HCT116 (cell line): ENCODE results near the gene MSH2. TPM values are rescaled to one million over a fixed set of nuclear protein-coding genes. Genes with fewer than 3 reads are reported as not detected.

Source experiments
- ATAC-seq: fragments of 200-7000 bp; cut with Tn5 transposase; 2 replicates; pipeline ENCODE4 v1.9.1; 2020; ENCODE audit warnings: mild to moderate bottlenecking, moderate library complexity
- BruUV-seq: library from RNA; stranded (reverse); fragments of 400-500 nt; replicated peaks from 2 replicates; lab custom pipeline; 2021; lab: Mats Ljungman, UMichigan
- CTCF ChIA-PET: fragments of 300-600 bp; sonication (Branson Sonifier 250); formaldehyde crosslinking; loops from one replicate; lab custom pipeline; 2021; ENCODE audit warnings: antibody characterized with exemption; lab: Charles Lee
- POLR2A ChIA-PET: fragments of 300-600, 350-600 bp; sonication (Branson Sonifier 250); formaldehyde crosslinking; loops from one replicate; lab custom pipeline; 2021; ENCODE audit warnings: antibody characterized with exemption; lab: Charles Lee
- RAD21 ChIA-PET, 2 experiments: fragments of 300-600 bp; sonication (Branson Sonifier 250); formaldehyde crosslinking; loops; one replicate each; lab custom pipeline; 2023; ENCODE audit warnings: low total read pairs in 2 of 2; ENCODE audit not compliant: uncharacterized antibody in 2 of 2, unreplicated experiment in 2 of 2, low non-redundant PET in 1 of 2; lab: Charles Lee
- DNase-seq: peaks from one replicate; pipeline ENCODE4 v3.0.0-alpha.2; 2010; ENCODE audit warnings: low read depth, low spot score
- H2AFZ ChIP-seq: fragments of 200-600 bp; shearing (Covaris generic), sonication (generic); 2 replicates; pipeline ENCODE4 v1.6.1; 2017; ENCODE audit warnings: low read depth, mixed run types, mixed read lengths, antibody characterized with exemption, low read length; ENCODE audit not compliant: poor library complexity, severe bottlenecking
- H3K27ac ChIP-seq: 2 replicates; pipeline ENCODE4 v1.5.1; 2012; ENCODE audit warnings: low read depth, low read length
- H3K27me3 ChIP-seq: fragments of 200-600 bp; sonication (generic); 2 replicates; pipeline ENCODE4 v1.6.1; 2016; ENCODE audit warnings: mixed run types, low read length, mixed read lengths; ENCODE audit not compliant: insufficient read depth
- H3K36me3 ChIP-seq, 2 experiments: fragments of 200-500 bp in 1 of 2; fragments of 200-600 bp in 1 of 2; sonication (Bioruptor generic) in 1 of 2; sonication (generic) in 1 of 2; 2 replicates each; pipeline versions ENCODE4 v1.5.1 to v1.6.1; 2014 to 2016; ENCODE audit warnings: low read length in 2 of 2, inconsistent platforms in 1 of 2, mixed read lengths in 1 of 2, mixed run types in 1 of 2; ENCODE audit not compliant: insufficient read depth in 2 of 2, control insufficient read depth in 1 of 2
- H3K4me1 ChIP-seq, 2 experiments: fragments of 200-600 bp in 1 of 2; sonication (generic) in 1 of 2; 2 replicates each; pipeline versions ENCODE4 v1.5.1 to v1.6.1; 2012 to 2017; ENCODE audit warnings: low read length in 2 of 2, inconsistent platforms in 1 of 2, mild to moderate bottlenecking in 1 of 2, mixed read lengths in 1 of 2, mixed run types in 1 of 2, moderate library complexity in 1 of 2; ENCODE audit not compliant: insufficient read depth in 2 of 2, control insufficient read depth in 1 of 2
- H3K4me2 ChIP-seq: fragments of 200-600 bp; sonication (generic); 2 replicates; pipeline ENCODE4 v1.6.1; 2017; ENCODE audit warnings: mixed run types, low read length, mixed read lengths
- H3K4me3 ChIP-seq, 2 experiments: fragments of 200-600 bp in 1 of 2; sonication (generic) in 1 of 2; replicated peaks in 1 of 2; 2 replicates each; pipeline ENCODE4 v1.5.1; 2011 to 2016; ENCODE audit warnings: low read length in 2 of 2, control low read depth in 1 of 2, low read depth in 1 of 2, mild to moderate bottlenecking in 1 of 2, mixed read lengths in 1 of 2, mixed run types in 1 of 2
- H3K79me2 ChIP-seq: fragments of 200-600 bp; sonication (generic); 2 replicates; pipeline ENCODE4 v1.6.1; 2017; ENCODE audit warnings: mild to moderate bottlenecking, mixed run types, low read length, moderate library complexity, mixed read lengths; ENCODE audit not compliant: insufficient read depth
- H3K9ac ChIP-seq: fragments of 200-600 bp; sonication (generic); 2 replicates; pipeline ENCODE4 v1.6.1; 2016; ENCODE audit warnings: low read length, mixed read lengths
- H3K9me2 ChIP-seq: fragments of 200-600 bp; sonication (generic), shearing (Covaris generic); 2 replicates; pipeline ENCODE4 v1.6.1; 2017; ENCODE audit warnings: mixed run types, mild to moderate bottlenecking, moderate library complexity; ENCODE audit not compliant: insufficient read depth
- H3K9me3 ChIP-seq, 2 experiments: fragments of 200-500 bp in 1 of 2; fragments of 200-600 bp in 1 of 2; sonication (Bioruptor generic) in 1 of 2; sonication (generic) in 1 of 2; 2 replicates each; pipeline ENCODE4 v1.6.1; 2014 to 2017; ENCODE audit warnings: low read length in 2 of 2, mixed read lengths in 2 of 2, inconsistent platforms in 1 of 2, low read depth in 1 of 2, mild to moderate bottlenecking in 1 of 2, mixed run types in 1 of 2, moderate library complexity in 1 of 2; ENCODE audit not compliant: control insufficient read depth in 1 of 2, insufficient read depth in 1 of 2
- H4K20me1 ChIP-seq: fragments of 200-600 bp; sonication (generic), shearing (Covaris generic); 2 replicates; pipeline ENCODE4 v1.6.1; 2017; ENCODE audit warnings: mixed run types, mild to moderate bottlenecking, moderate library complexity; ENCODE audit not compliant: insufficient read depth
- CBX3 ChIP-seq: IDR thresholded peaks from 2 replicates; pipeline ENCODE4 v1.6.1; 2012; ENCODE audit warnings: low read depth
- CTCF ChIP-seq, 3 experiments: fragments of 200-600 bp in 1 of 3; sonication (generic) in 1 of 3; IDR thresholded peaks in 2 of 3; conservative IDR thresholded peaks in 1 of 3; 2 replicates each; pipeline ENCODE4 v1.5.1; 2012 to 2017; ENCODE audit warnings: low read depth in 2 of 3, low read length in 2 of 3, antibody characterized with exemption in 1 of 3, borderline replicate concordance in 1 of 3, control low read depth in 1 of 3, mild to moderate bottlenecking in 1 of 3, mixed read lengths in 1 of 3, mixed run types in 1 of 3, moderate library complexity in 1 of 3; ENCODE audit not compliant: insufficient read depth in 1 of 3
- ELF1 ChIP-seq: IDR thresholded peaks from 2 replicates; pipeline ENCODE4 v1.6.1; 2012; ENCODE audit warnings: low read depth, borderline replicate concordance
- EZH2 ChIP-seq: fragments of 200-600 bp; sonication (generic); IDR thresholded peaks from 2 replicates; pipeline ENCODE4 v1.6.1; 2017; ENCODE audit warnings: antibody characterized with exemption, mixed run types
- EZH2phosphoT487 ChIP-seq: fragments of 200-600 bp; IDR thresholded peaks from 2 replicates; pipeline ENCODE4 v1.6.1; 2018; ENCODE audit warnings: antibody characterized with exemption, borderline replicate concordance
- POLR2AphosphoS5 ChIP-seq: IDR thresholded peaks from 2 replicates; pipeline ENCODE4 v1.6.1; 2011; ENCODE audit warnings: mild to moderate bottlenecking, low read depth, low read length, moderate library complexity
- RAD21 ChIP-seq: IDR thresholded peaks from 2 replicates; pipeline ENCODE4 v1.6.1; 2012; ENCODE audit warnings: low read depth, mild to moderate bottlenecking
- REST ChIP-seq: IDR thresholded peaks from 2 replicates; pipeline ENCODE4 v1.6.1; 2012; ENCODE audit warnings: low read depth
- SP1 ChIP-seq: IDR thresholded peaks from 2 replicates; pipeline ENCODE4 v1.6.1; 2012; ENCODE audit warnings: low read depth
- SRF ChIP-seq: IDR thresholded peaks from 2 replicates; pipeline ENCODE4 v1.6.1; 2012; ENCODE audit warnings: low read depth
- ZBTB33 ChIP-seq: IDR thresholded peaks from 2 replicates; pipeline ENCODE4 v1.6.1; 2011; ENCODE audit warnings: mild to moderate bottlenecking, low read length, moderate library complexity; ENCODE audit not compliant: insufficient replicate concordance; ENCODE audit errors: extremely low read depth
- ZFX ChIP-seq: fragments of 450-650 bp; IDR thresholded peaks from 2 replicates; pipeline ENCODE4 v1.6.1; 2017
- intact Hi-C: fragments of 100-400 bp; cut with micrococcal nuclease; formaldehyde crosslinking; loops from 2 replicates; pipeline ENCODE4 v1.10.0; 2022
- total RNA-seq: library from RNA; stranded (reverse); gene quantifications from one replicate; pipeline ENCODE4 v1.2.1, GENCODE V29; 2021; ENCODE audit not compliant: unreplicated experiment
- TF ChIP-seq, protein P1 (sequence below): IDR thresholded peaks from 2 replicates; pipeline ENCODE4 v1.6.1; 2012

Gene MSH2
- total RNA-seq, 1 experiment from 2014 or later: 54.9 TPM

DNA sequence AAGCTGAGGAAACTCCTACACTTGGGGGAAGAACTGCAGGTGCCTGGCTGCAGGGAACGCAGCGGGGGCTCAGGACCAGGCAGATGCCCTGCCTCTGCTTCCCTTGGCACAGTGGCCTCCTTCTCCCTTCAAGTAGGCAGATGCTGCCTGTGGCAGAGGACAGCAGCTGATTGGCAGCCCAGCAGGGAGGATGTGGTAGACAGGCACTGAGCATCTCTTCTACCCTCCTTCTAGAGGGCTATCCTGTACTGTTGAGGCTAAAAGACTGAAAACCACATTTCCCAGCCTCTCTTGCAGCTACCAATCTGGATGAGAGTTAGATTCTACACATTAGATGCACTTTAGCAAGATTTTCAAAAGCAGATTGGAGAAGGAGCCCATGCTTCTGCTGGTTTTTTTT is 105.7 kb downstream of the MSH2 start:
- Histone ChIP-seq H3K4me2 (no peak overlapping the region), H3K4me3 (no peak overlapping the region), H3K9me2 (no peaks in the 10 kb centered on the region), H3K27ac (no peak overlapping the region), H3K9me3 (no peaks in the 10 kb centered on the region; a peak in 1 of 4 replicates), H3K79me2 (no peaks in the 10 kb centered on the region), H3K27me3 (no peaks in the 10 kb centered on the region), H3K36me3 (no peaks in the 10 kb centered on the region), H2AFZ (no peak overlapping the region), H3K9ac (no peak overlapping the region), H3K4me1 (peaks cover 0 to 6% of the 10 kb centered on the region in 2 experiments; a peak in 1 of 4 replicates), H4K20me1 (no peaks in the 10 kb centered on the region)
- no peak for TF ChIP-seq SRF
- no peak for TF ChIP-seq ELF1
- TF ChIP-seq ZFX: no peak
- TF ChIP-seq, protein P1, sequence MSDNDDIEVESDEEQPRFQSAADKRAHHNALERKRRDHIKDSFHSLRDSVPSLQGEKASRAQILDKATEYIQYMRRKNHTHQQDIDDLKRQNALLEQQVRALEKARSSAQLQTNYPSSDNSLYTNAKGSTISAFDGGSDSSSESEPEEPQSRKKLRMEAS: no peak
- TF ChIP-seq CBX3: no peak
- TF ChIP-seq RAD21: no peak
- TF ChIP-seq EZH2: no peak
- no peak for TF ChIP-seq POLR2AphosphoS5
- no peak for TF ChIP-seq CTCF (IDR thresholded peaks at IDR 0.05 in 2 of 3, conservative IDR thresholded peaks at IDR 0.05 in 1 of 3; ENCODE audit: borderline replicate concordance in 1 of 3, insufficient read depth in 1 of 3, low read depth in 2 of 3, low read length in 2 of 3)
- TF ChIP-seq REST: no peak
- no peak for TF ChIP-seq EZH2phosphoT487
- TF ChIP-seq ZBTB33: no peak
- no peak for TF ChIP-seq SP1
- POLR2A ChIA-PET: no interaction called here
- intact Hi-C loops: no loop called here
- RAD21 ChIA-PET: no interaction called here
- CTCF ChIA-PET: no interaction called here
- ATAC-seq (no peak), DNase-seq (no peak)
- no TSS peak for BruUV-seq
